ENCODE results near the gene SCD5.
"Not testable (repeated sequence)": the region's sequence is repeated elsewhere in the genome, so short reads cannot be mapped to it uniquely, and the experiment has no call there.

DNA sequence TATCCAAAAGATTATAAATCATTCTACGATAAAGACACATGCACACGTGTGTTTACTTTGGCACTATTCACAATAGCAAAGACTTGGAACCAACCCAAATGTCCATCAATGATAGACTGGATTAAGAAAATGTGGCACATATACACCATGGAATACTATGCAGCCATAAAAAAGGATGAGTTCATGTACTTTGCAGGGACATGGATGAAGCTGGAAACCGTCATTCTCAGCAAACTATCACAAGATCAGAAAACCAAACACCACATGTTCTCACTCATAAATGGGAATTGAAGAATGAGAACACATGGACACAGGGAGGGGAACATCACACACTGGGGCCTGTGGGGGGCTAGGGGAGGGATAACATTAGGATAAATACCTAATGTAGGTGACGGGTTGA, 34.5 kb upstream of the SCD5 start:
- TF ChIP-seq CTCF (IDR thresholded peaks at IDR 0.05; ENCODE audit: insufficient read depth, low read depth, low read length); EZH2 (IDR thresholded peaks at IDR 0.05; ENCODE audit: insufficient read depth, low read length): not testable (repeated sequence)

Measured in astrocyte (in vitro differentiated cells and primary cell).